Stimulated activated CD4-positive, alpha-beta T cell treated with anti-CD3 and anti-CD28 coated beads, Interleukin-12 subunit alpha, Interleukin-12 subunit beta, amount 100 ng/mL, for 4 hours (primary cell): ENCODE measurements around the gene GATA3.
A peak's percentile ranks its signal among the peaks of the same experiment; 100 is the strongest.

Source experiments
- DNase-seq: peaks from one replicate; pipeline ENCODE4 v3.0.0-alpha.2; 2020

Gene GATA3

DNA sequence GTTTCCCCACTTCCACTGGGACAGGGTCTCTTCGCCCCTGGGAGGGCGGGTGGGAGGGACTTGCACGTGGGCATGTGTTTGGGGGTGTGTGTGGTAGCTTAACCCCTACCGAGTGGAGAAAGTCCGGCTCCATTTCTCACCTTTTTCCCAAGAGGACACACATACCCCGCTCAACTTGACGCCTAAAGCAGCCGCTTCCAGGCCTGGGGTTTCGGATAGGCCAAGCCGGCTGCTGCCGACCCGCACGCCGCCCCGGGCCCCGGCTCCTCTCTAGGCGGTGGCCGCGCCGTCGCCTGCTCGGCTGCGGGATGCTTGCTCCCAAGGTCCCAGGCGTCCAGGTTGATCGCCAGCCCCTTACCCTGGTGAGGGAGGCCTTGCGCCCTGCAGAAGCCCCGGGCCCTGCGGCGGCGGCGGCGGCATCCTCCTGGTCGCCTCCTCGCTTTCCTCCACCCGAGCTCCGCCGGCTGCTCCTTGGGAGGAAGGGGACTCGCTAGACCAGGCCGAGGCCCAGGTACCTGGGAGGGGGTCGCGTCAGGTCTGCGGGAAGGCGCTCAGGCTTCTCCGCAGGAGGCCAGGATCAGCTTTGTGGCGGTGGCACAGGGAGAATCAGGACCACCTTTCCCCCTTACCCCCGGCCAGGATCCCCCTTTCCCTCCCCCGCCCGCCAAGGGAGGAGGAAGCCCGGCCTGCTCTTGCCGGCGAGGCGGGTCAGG, 3.2 kb upstream of the GATA3 start:
- DNase-seq, result no peak

DNA sequence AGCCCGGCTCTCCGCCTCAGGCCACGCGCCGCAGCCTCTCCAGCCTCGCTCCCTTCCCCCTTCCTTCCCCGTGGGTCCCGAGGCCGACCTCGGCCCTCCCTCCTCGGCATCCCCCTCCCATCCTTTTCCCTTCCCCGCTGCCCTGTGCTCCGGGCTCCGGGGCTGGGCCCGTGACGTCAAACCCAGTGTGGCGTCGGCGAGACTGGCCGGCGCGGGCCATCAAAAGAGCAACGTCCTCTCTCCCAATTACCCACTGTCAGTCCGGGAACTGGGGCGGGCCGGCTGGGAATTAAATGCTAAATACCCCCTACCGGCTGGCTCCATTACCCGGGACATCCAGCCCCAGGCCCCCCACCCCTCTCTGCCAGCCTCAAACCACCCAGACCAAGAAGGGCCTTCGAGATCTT, 2.6 kb upstream of the GATA3 start:
- no peak for DNase-seq

DNA sequence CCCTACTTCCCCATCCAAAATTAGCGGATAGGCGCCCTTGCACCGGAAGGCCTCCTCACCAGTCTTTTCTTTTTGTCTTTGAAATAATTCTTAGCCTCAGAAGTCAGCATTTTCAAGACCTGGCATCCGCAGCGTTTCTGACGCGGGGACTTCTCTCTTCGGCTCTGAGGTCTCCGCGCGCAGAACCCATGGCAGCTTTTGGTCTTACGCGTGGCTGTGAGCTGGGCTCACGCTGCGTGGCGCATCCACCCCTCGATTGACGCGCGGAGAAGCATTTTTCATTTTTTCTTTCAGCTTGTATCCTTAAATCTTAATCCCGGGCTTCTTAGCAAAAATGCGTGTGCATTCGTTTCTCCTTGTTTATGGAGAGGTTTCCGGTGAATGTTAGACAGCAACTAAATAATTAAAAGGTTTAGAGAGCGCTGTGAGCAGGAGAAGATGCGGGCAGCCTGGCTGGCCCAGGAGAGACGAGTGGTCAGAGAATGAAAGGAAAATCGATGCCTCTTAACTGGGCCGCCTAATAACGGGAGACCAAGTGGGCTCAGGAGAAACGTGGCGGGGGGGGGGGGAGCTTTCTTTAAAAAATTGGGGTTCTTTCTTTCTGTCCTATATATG, 2.0 kb upstream of the GATA3 start:
- no peak for DNase-seq

DNA sequence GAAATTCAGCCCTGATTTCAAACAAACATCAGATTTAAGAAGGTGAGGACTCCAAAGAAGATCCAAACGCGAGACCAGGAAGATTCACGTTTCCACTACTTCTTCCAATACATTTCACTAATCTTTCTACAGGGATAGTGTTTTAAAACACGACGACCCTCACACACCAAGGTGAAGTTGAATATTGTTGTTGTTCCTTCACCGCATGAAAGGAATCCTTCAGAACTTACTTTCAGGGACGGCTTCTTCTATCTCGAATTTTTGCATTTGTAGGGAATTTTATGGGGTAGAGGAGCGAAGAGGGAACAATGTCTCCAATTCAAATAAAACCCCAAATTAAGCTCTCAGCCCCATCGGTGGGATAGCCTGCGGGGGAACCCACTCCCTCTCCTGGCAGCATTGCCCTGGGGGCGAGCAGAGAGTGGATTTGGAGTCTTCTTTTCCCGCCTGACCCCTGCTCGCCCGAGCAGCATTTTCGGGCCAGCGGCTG, 1.5 kb upstream of the GATA3 start:
- no peak for DNase-seq

DNA sequence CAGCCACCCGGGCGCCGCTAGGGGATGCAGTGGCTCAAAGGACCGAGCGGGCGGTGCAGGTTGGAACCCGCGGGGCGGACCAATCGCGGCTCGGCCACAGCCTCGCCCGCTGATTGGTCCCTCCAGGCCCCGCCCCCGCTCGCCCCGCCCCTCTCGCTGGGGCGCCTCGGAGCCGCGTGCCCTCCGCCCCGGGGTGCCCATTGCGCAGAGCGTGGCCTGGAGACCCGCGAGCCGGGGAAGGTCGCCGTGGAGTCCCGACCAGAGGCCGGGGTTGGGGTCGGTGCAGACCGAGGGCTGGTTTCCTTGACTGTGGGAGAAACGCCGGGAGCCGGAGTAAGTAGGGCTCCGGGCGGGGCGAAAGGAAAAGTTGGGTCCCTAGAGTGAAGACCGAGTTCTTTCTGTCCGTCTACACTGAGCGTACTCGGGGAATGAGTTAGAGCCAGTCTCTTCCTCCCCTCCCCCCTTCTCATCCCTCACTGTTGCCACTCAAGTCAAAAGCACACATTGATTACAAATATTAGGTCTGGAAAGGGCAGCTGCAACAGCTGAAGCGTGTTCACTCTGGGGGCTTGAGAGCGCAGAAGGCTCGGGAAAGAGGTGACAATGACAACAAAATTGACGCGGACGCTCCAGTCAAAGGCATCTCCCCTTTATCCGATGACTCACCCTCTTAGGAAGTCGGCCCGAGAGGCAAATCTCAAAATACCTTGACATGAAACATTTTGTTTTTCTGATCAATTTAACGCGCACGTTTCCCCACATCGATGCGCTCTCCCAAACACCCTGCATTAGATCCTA, 843 bp upstream of the GATA3 start:
- peak; percentile 98 for DNase-seq

DNA sequence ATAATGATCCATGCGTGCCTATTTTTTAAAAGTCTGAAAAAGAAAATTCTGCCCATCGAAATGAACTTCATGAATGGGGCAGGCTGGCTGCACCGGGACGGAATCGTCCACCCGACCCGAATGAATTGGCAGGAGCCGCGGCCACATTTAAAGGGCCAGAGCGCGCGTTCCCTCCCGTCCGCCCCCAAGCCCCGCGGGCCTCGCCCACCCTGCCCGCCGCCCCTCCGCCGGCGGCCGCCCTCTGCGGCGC, 319 bp upstream of the GATA3 start:
- no peak for DNase-seq

DNA sequence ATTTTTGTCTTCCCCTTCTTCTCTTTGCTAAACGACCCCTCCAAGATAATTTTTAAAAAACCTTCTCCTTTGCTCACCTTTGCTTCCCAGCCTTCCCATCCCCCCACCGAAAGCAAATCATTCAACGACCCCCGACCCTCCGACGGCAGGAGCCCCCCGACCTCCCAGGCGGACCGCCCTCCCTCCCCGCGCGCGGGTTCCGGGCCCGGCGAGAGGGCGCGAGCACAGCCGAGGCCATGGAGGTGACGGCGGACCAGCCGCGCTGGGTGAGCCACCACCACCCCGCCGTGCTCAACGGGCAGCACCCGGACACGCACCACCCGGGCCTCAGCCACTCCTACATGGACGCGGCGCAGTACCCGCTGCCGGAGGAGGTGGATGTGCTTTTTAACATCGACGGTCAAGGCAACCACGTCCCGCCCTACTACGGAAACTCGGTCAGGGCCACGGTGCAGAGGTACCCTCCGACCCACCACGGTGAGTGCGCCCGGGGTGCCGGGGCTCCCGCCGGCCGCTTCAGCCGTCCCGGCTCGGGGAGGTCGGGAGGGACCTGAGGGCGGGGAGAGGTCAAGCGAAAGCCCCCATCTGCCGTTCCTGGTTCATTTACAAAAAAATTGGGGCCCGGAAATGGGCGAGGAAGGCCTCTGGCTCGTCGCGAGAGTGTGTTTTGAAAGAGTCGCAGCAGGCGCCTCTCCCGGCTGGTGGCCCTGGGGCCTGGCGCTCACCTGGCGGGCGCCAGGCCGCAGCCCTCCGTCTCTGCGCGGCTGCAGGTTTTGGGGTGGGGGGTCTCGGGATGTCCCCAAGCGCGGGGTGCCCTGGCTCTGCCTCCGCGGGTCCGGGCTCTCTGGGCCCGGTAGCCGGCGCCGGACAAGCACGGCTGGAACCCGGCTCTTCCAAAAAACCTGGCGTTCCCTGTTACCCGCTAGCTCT, 1.2 kb downstream of the GATA3 start:
- no peak for DNase-seq

DNA sequence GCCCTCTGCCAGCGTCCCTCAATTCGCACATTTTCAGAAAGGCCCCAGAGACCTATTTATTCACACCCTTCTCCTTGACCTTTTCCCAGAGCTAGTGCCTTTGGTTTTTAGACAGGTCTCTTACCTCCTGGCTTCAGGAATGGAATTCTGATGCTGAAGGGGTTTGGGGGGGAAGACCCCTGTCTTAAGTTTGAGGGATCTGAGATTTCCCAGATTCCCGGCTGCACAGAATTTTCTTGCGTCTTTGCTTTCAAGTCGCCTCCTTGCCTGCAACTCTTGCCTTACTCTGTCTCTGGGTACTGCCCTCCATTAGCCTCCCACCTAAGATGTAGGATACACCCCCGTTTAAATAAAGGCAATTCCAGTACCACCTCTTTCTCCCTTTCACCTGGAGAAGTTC, 1.9 kb downstream of the GATA3 start:
- DNase-seq, result no peak

DNA sequence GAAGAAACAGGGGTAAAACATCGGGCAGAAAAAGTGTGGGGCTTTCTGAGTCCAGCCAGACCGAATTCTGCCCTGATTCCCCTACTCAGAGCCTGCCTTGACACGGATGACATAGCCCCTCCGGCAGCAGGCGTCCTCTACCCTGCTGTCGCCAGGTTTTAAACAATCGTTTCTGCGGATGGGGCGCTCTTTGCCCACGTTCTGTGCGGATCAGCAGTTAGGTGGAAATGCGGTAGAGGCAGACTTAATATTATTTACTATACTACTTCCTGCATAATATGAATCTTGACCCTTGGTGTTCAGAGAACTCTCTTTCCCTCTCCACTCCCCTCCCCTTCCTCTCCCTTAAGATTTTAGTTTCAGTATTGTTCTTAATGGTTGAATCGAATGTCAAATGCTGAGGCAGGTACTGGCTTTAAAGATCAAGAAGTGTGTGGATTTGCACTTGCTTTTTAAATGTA, 2.4 kb downstream of the GATA3 start:
- DNase-seq, result peak; percentile 52

DNA sequence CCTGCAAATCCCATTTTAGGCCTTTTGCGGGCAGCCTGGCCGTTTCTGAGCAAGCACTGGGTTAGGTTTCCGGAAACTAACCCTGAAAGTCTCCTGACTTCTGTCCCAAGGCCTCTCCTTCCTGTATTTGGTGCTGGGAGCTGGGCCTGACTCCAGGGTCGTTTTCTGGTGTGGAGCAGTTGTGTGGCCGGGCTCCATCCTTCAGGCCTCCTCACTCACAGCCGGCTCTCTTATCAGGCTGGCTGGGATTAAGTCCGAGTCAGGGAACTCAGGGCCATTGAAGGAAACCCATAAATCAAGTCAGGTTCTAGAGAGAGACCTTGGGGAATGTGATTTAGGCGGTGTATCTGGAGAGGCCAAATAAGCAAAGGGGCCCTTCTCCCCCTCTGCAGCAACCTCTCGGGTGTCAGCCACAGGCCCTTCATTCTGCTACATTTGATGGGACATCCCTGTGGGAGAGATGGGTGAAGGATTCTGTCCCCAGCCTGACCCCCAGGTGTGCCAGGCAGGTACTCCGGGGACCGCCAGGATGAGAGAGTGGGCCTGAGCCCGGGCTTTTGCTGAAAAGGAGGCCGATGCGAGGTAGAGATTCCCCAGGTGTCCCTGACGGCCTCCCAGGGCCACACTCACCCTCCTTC, 3.3 kb downstream of the GATA3 start:
- DNase-seq, result no peak

DNA sequence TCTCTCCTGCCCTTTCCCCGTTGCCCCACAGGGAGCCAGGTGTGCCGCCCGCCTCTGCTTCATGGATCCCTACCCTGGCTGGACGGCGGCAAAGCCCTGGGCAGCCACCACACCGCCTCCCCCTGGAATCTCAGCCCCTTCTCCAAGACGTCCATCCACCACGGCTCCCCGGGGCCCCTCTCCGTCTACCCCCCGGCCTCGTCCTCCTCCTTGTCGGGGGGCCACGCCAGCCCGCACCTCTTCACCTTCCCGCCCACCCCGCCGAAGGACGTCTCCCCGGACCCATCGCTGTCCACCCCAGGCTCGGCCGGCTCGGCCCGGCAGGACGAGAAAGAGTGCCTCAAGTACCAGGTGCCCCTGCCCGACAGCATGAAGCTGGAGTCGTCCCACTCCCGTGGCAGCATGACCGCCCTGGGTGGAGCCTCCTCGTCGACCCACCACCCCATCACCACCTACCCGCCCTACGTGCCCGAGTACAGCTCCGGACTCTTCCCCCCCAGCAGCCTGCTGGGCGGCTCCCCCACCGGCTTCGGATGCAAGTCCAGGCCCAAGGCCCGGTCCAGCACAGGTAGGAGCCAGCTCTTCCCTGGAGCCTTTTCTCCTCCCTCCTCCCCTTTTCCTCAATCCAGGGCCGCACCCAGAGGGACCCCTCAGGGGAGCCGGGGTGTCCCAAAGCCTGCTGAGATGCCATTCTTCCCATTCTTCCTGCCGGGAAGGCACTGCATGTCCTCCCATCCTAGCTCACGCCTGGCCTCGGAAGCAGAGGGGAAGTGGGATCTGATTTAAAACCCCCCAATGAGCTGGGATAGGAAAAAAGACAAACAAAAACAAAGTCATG, 4.0 kb downstream of the GATA3 start:
- no peak for DNase-seq

DNA sequence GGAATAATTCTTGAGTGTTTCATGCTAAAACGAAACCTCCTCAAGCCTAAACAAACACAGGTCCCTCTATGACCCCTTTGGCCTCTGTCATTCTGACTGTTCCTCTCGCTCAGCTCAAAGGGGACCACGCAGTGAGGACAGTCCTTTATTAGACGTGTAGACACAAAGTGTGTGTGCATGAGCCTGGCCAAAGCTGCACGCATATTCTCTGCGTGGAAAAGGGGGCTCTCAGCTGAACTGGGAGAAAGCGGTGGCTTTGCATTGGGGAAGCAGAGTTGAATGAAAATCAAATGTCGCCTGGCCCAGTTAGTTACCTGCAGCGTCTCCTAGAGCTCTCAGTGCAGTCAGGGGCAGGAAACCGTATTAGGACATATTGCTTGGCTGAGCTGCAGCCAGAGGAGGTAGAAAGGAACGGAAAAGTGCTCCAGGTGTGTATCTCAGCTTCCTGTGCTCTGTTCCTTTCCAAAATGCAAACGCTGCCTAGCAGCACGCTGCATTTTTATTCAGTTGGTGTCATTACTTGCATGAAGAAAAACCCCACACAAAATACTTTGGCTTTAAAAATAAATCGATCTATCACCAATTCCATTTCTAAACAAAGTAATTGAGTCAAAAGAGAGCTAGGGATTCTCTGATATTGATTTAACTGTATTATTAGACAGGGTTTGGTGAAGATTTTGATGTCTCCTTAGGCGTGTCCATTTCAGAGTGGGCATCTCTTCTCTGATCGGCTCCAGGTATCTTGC, 4.9 kb downstream of the GATA3 start:
- no peak for DNase-seq

DNA sequence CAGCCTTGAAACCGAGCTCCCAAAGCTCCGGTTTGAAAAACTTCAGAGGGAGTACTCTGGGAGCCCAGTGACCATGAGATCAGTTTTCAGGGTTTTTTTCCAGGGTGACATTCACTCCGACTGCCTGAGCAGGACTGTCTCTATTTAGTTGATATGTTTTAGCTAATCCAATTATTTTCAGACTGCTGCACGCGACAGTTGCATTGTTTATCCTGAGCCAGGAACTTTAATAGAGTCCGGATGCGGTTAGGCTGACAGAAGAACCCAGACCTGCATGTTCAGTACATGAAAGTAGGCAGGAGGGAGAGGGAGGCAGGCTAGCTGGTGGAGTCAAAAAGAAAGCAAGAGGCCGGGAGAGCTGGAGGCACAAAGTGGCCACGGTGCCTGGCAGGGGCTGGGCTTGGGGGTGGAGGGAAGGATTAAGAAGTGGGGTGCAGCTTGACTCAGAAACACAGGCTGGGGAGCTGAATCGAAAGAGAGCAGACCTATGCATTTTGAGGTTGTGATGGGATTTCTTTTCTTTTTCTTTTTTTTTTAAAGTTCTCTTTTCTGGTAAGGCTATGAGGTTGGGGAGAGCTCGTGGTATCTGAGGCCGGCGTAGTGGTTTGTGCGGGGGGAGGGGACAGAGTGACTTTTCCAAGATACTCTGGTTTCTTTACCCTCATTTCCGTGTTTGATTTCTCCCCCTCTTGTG, 5.7 kb downstream of the GATA3 start:
- DNase-seq, result no peak

DNA sequence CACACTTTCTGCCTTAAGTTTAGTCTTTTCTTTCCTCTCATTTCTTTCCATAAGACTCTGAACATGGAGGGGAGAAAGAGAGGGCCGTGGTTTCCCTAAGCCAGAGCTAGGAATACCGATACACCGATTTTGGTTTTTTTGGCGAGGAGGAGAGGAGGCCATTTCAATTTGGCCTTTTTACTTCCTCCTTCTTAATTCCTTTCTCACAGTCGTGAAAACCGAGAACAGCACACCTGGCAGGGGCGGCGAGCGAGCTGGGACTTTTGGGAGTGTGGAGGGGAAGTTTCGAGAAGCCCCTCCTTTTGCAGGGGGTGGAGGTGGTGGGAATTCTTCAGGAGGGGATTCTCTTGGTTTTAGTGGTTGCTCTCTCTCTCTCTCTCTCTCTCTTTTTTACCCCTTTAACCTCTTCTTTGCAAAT, 6.2 kb downstream of the GATA3 start:
- DNase-seq, result no peak

DNA sequence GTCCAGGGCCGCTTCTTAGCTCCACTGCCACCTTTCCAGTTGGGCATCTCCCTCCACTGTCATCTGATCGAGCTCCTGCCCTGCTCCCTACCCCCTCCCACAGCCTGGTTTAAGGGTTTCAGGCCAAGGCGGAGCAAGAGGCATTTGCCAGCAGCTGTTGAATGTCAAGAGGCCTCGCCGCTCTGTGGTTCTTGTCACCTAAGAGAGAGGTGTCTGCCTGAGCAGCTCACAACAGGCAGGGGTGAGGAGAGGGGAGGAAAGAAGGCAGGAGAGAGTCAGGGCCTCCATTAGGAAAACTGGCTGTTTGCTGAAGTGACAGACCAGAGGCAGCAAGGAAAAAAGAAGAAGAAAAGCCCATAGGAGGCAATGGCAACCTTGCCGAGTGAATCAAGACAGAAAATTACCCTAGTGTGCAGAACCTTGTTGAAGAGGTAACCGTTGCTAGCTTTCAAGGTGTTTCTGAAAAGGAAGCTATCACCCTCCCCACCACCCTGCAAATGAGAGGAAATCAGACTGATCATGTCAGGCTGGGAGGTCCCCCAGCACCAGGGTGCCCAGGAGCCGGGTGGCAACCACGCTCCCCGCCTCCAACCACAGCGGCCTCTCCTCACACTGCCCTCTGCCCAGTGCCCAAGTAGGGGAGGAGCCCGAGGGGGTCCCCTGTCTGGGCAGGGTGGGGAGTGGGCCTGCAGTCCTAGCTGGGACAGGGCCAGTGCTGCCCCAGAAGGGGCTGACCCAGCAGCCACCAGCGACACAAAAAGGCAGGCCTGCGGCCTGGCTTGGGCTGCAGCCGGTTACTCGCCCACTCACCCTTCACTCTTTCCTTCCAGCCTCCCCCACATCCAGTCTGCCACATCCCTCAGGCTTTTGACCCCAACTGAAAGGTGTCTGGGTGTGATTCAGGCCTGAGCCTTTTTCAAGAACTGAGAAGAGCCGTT, 7.1 kb downstream of the GATA3 start:
- DNase-seq, result no peak

DNA sequence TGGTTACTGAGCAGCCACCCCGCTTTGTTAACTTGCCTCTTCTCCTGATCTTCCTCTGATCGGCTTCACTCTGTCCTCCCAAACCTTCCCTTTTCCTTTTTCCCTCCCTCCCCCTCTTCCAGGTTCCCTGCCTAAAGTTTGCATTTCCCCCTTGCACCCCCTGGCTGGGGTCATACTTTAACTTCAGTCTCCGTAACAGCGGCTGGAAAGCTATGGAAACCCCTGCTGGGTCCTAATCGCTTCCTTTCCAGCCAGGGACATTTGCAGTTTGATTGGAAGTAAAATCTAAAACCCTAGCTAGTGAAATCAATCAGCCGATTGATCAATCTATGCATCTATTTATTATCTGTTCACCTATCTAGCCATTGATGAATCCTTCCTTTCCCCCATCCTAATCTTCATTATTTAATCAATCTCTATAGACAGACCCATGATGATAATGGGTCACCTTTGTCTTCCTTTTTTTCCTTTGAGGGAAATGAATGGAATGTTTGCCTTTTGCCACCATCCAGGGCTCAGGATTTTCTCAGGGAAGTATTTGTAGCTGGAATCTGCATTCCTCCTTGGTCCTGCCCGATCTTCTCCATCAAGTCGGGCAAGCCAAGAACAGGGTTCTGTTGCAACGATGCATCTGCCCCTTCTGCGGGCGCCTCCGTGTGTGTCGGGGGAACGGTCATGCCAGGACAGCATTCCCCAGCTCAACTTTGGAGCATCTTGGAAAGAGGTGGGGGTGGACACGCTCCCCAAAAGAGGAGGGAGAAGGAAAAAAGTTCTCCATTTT, 8.8 kb downstream of the GATA3 start:
- DNase-seq, result no peak

DNA sequence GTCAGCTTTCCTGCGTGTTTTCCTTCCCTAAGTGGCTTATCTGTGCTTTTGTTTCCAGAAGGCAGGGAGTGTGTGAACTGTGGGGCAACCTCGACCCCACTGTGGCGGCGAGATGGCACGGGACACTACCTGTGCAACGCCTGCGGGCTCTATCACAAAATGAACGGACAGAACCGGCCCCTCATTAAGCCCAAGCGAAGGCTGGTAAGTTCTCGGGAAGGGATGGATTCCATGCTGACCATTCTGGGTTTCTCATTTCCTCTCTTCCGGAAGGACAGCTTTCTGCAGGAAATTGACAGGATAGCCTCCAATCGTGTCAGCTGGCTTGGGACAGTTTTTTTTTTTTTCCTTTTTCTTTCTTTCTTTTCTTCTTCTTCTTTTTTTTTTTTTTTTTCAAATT, 9.4 kb downstream of the GATA3 start:
- no peak for DNase-seq

DNA sequence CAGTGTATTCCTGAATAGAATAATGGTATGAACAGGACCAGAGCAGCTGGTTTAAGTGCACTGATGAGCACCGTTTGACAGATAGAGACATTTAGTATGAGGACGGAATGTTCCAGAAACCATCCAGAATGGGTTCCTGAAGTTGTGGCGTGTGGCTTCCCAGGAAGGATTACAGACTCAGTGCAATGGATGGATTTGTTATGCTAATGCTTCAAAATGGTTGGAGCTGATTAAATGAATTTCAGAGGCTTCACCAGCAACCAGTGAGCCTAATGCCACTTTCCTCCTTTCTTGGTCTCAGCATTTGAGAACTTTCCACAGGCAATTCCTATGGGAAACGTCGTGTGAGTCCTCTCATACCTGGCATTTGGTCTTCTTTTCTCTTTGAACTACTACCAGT, 9.9 kb downstream of the GATA3 start:
- no peak for DNase-seq
